ENCODE measurements around the gene TMEM239.

The TMEM239 gene

DNA sequence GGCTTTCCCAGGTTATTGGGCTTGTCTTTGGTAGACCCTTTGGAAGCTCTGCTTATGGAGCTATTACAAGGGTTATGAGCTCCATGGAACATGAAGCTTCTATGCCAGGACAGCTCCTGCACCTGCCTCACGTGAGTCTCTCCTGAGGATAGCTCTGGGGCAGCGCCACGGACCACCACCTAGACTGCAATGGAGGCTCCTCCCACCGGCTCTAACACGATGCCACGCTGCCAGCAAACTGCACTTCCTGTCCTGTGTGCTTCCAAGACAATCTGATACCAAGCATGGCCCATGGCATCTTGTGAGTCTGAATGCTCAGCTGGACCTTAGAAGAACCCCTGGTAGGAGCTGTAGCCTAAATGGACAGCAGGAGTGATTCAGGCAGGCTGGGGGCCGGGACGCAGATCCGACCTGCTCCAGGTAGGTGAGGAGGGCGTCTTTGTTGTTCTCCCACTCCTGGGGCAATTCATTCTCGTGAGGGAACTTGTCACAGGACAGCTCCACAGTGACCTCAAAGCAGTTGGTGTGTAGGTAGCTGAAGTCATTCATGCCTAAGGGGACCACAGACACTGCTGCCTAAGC lies 21.2 kb upstream of the TMEM239 start:
- CTCF ChIA-PET = interaction anchor here (0.6 to 0.7 kb wide), 3 partner anchors 60 to 205 kb away, joined by 3 to 4 read pairs (median 4); no protein-coding TSS in a partner anchor
- no peak overlapping the region for H3K27ac ChIP-seq
- TF ChIP-seq, protein P1, sequence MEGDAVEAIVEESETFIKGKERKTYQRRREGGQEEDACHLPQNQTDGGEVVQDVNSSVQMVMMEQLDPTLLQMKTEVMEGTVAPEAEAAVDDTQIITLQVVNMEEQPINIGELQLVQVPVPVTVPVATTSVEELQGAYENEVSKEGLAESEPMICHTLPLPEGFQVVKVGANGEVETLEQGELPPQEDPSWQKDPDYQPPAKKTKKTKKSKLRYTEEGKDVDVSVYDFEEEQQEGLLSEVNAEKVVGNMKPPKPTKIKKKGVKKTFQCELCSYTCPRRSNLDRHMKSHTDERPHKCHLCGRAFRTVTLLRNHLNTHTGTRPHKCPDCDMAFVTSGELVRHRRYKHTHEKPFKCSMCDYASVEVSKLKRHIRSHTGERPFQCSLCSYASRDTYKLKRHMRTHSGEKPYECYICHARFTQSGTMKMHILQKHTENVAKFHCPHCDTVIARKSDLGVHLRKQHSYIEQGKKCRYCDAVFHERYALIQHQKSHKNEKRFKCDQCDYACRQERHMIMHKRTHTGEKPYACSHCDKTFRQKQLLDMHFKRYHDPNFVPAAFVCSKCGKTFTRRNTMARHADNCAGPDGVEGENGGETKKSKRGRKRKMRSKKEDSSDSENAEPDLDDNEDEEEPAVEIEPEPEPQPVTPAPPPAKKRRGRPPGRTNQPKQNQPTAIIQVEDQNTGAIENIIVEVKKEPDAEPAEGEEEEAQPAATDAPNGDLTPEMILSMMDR (conservative IDR thresholded peaks at IDR 0.05; ENCODE audit: low read depth) = no peak
- no peak for DNase-seq (ENCODE audit: low spot score)
- POLR2A ChIA-PET (ENCODE audit: low non-redundant PET) = no interaction called here

DNA sequence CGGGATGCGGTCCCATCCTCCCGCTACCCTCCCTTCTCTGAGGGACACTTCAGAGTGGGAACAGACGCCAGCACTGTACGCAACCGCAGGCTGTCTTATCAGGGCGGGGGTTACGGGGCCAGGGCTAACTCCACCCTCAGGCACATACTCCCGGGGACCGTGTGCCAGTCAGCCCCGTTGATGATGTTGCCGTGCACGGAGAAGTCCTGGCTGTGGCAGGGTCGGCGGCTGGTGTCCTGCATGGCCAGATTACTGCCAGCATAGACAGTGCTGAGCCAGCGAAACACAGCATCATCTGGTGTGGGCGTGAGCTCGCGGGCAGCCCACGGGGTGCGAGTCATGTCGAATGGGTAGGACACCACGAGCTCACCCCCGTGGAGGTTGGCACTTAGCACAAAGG lies 20.7 kb upstream of the TMEM239 start:
- ChIA-PET POLR2A (ENCODE audit: low non-redundant PET) (no interaction called here), CTCF (interaction anchor here (0.6 kb wide), 1 partner anchor 81 kb away, joined by 3 read pairs; no protein-coding TSS in a partner anchor)
- DNase-seq (ENCODE audit: low spot score) = no peak
- TF ChIP-seq, protein P1 (conservative IDR thresholded peaks at IDR 0.05; ENCODE audit: low read depth) = no peak
- no peak overlapping the region for H3K27ac ChIP-seq

DNA sequence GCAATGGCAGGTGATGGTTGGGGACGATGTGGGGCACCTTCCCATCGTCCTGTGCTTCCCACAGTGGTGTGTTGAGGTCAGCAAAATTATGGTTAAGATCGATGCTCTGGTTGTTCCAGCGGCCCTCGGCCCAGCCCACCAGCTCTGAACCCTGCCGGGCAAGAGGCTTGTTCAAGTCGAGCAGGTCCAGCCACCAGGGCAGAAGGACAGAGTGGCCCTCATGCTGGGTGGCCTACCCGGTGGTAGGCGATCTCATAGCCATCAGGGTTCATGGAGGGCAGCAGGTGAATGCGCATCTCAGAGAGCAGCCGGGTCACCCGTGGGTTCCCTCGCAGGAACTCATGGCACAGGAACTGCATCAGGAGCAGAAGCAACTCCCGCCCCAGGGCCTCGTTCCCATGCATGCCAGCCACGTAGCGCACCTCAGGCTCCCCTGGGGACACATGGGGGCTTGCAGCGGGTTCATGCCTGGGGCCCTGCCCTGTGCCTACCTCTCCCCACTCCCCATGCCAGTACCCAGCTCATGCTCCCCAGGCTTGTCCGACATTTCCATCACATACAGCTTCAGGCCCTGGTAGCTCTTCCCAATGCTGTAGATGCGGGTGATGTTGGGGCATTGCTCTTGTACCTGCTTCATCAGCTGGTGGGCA lies 20.0 kb upstream of the TMEM239 start:
- ChIA-PET CTCF (interaction anchor here (0.7 kb wide), 1 partner anchor 89 kb away, joined by 3 read pairs; no protein-coding TSS in a partner anchor), POLR2A (ENCODE audit: low non-redundant PET) (no interaction called here)
- no peak overlapping the region for H3K27ac ChIP-seq
- TF ChIP-seq, protein P1 (conservative IDR thresholded peaks at IDR 0.05; ENCODE audit: low read depth) = no peak
- no peak for DNase-seq (ENCODE audit: low spot score)

DNA sequence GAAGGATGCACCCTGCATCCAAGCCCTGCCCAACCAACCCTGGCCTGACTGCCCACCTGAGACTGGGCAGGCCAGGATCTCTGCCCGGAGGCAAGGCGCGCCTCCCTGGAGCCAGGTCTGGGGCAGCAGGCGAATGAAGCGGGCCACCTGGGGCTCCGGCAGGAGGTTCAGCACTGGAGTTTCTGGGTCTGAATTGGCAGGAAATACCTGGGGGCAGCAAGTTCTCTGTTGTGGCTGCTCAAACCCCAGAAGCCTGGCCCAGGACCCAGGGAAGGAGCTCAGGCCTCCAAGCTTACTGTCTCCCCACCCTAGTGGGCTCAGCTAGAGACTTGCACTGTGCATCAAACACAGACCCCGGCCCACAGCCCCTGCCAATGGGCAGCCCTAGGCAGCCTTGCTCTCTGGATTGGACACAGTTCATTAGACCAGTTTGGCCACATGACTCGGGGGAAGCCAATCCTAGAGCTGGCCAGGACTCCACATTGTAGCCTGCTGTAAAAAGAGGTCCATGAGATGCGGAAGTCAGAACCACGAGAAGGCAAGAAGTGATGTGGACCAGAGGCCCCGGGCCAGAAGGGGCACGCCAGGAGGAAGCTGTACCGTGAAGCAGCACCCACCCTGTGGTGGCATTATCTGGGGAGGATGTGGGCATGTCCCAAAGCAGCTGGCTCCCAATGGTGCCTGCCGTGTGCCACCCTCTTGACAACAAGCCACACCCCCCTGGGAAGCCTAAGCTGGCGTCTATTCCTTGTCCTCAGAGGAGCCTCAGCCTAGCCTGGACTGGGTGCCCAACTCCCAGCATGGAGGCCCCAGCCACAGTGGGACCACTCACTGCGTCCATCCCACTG lies 18.8 kb upstream of the TMEM239 start:
- DNase-seq (ENCODE audit: low spot score) = no peak
- ChIA-PET CTCF (interaction anchor here (1.0 kb wide), 1 partner anchor 54 kb away, joined by 3 read pairs; no protein-coding TSS in a partner anchor), POLR2A (ENCODE audit: low non-redundant PET) (no interaction called here)
- no peak overlapping the region for H3K27ac ChIP-seq
- TF ChIP-seq, protein P1 (conservative IDR thresholded peaks at IDR 0.05; ENCODE audit: low read depth) = no peak

DNA sequence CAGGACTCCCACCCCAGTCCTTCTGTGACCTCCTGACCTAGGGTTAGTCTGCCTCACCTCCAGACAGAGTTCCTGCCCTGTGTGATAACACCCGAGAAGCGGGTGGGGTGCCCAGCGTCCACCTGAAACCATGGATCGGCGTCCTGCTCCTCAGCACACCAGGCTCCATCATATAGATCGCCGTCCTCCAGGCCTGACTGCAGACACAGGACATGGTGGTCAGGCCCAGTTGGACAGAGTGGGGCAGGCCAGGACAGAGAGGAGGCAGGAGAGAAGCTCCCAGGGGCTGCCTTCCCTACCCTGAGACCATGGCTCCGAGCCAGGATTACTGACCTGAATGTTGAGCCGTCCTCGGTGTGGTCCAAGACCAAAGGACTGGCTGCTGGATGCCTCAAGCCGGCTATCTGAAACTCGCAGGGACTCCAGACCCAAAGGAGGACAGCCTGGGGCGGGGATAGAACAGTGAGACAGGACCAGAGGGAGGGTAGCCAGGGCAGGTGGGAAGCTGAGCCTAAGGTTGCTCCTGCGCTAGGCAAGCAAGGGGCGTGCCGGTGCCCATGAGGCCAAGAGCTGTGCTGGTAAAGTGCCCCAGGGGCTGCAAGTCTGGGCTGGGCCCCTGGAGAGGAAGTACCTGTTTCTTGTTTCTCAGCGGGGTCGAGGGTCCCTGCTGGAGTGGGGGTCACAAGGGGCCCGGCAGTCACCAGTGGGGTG lies 17.9 kb upstream of the TMEM239 start:
- TF ChIP-seq, protein P1 (conservative IDR thresholded peaks at IDR 0.05; ENCODE audit: low read depth) = no peak
- H3K27ac ChIP-seq = no peak overlapping the region
- POLR2A ChIA-PET (ENCODE audit: low non-redundant PET) = no interaction called here
- no peak for DNase-seq (ENCODE audit: low spot score)
- CTCF ChIA-PET = interaction anchor here (1.0 kb wide), 1 partner anchor 55 kb away, joined by 3 read pairs; no protein-coding TSS in a partner anchor

DNA sequence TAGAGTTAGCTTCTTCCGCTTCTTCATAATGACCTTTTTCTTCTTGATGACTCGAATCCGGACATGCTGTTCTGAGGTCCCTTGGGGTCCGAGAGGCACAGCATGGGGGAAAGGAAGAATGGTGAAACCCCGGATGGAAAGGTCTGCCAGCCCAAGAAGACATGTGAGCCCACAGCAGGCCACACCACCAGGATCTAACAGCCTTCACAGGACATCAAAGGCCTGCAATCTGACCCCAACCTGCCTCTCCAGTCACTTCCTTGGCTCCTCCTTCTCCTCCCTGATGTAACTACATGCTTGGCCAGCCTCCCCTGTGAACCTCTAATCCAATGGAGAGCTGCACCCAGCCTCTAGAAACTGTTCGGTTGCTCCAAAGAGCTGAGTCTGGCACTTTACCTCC lies 17.4 kb upstream of the TMEM239 start:
- TF ChIP-seq, protein P1 (conservative IDR thresholded peaks at IDR 0.05; ENCODE audit: low read depth) = no peak
- no peak for DNase-seq (ENCODE audit: low spot score)
- ChIA-PET CTCF (no interaction called here), POLR2A (ENCODE audit: low non-redundant PET) (no interaction called here)
- no peak overlapping the region for H3K27ac ChIP-seq
